Gastrocnemius medialis (tissue), 4 donors: ENCODE measurements around the gene IRS2.

Source experiments
- CTCF ChIP-seq, 5 experiments: fragments of 450-650 bp in 3 of 5; fragments of 200-600 bp in 2 of 5; sonication (generic) in 2 of 5; IDR thresholded peaks in 4 of 5; conservative IDR thresholded peaks in 1 of 5; 1 replicate in 4 of 5; 2 replicates in 1 of 5; pipeline ENCODE4 v1.5.1; 2016 to 2019; ENCODE audit warnings: antibody characterized with exemption in 5 of 5, mild to moderate bottlenecking in 3 of 5, moderate library complexity in 3 of 5
- POLR2A ChIP-seq, 2 donors: fragments of 450-650 bp; IDR thresholded peaks; one replicate each; pipeline ENCODE4 v1.6.1; 2017; ENCODE audit warnings: antibody characterized with exemption in 2 of 2, mild to moderate bottlenecking in 2 of 2, moderate library complexity in 2 of 2

- TF ChIP-seq CTCF (IDR thresholded peaks at IDR 0.05 in 4 of 5, conservative IDR thresholded peaks at IDR 0.05 in 1 of 5) (no peak), POLR2A (IDR thresholded peaks at IDR 0.05) (no peak)
Observed at GRCh38 chr13:109725995-109726637, 60.3 kb downstream of the IRS2 start.
